Stomach (tissue), 9 donors: Measurements from ENCODE around the gene TAF4. TPM values are rescaled to one million over a fixed set of nuclear protein-coding genes. Genes with fewer than 3 reads are reported as not detected.

ENCODE experiments used
- DNase-seq, 2 donors: peaks; one replicate each; pipeline versions ENCODE4 v3.0.0 to v3.0.0-alpha.2; 2013 to 2019
- H3K27ac ChIP-seq, 5 donors: fragments of 200-600 bp in 4 of 5; sonication (generic) in 4 of 5; one replicate each; pipeline ENCODE4 v1.5.1; 2013 to 2019; ENCODE audit warnings: mild to moderate bottlenecking in 1 of 5, moderate library complexity in 1 of 5
- H3K27me3 ChIP-seq, 3 donors: fragments of 200-600 bp; sonication (generic); one replicate each; pipeline ENCODE4 v1.5.1; 2017 to 2019; ENCODE audit warnings: mixed run types in 1 of 3
- H3K36me3 ChIP-seq, 4 donors: fragments of 200-600 bp; sonication (generic); 1 replicate in 3 of 4; 2 replicates in 1 of 4; pipeline ENCODE4 v1.5.1; 2016 to 2019
- H3K4me1 ChIP-seq, 4 donors: fragments of 200-600 bp; sonication (generic); one replicate each; pipeline ENCODE4 v1.5.1; 2016 to 2019
- H3K4me3 ChIP-seq, 4 donors: fragments of 200-600 bp; sonication (generic) in 3 of 4; one replicate each; pipeline ENCODE4 v1.5.1; 2016 to 2019; ENCODE audit warnings: mild to moderate bottlenecking in 1 of 4
- H3K9me3 ChIP-seq, 4 donors: fragments of 200-600 bp; sonication (generic); one replicate each; pipeline ENCODE4 v1.5.1; 2016 to 2019
- CTCF ChIP-seq, 7 experiments: fragments of 450-650 bp in 4 of 7; fragments of 200-600 bp in 3 of 7; sonication (generic) in 3 of 7; IDR thresholded peaks; one replicate each; pipeline ENCODE4 v1.5.1; 2016 to 2019; ENCODE audit warnings: antibody characterized with exemption in 7 of 7, control low read depth in 2 of 7, mild to moderate bottlenecking in 1 of 7
- EP300 ChIP-seq: sonication (generic); formaldehyde crosslinking; IDR thresholded peaks from one replicate; pipeline ENCODE4 v1.6.1; 2017; ENCODE audit warnings: antibody characterized with exemption
- POLR2A ChIP-seq, 4 donors: fragments of 450-650 bp; IDR thresholded peaks; one replicate each; pipeline ENCODE4 v1.6.1; 2016; ENCODE audit warnings: antibody characterized with exemption in 4 of 4, control low read depth in 2 of 4, mild to moderate bottlenecking in 1 of 4, moderate library complexity in 1 of 4
- POLR2AphosphoS5 ChIP-seq, 3 donors: sonication (generic); formaldehyde crosslinking; IDR thresholded peaks; one replicate each; pipeline ENCODE4 v1.6.1; 2016; ENCODE audit warnings: antibody characterized with exemption in 3 of 3
- WGBS, 5 donors: extraction: QIAGEN DNeasy Blood & Tissue Kit in 3 of 5; methylation state at CpG; one replicate each; pipeline versions ENCODE4 v1.1.5 to v1.1.7; 2013 to 2018; 5-methylcytosine and 5-hydroxymethylcytosine counted together
- intact Hi-C: fragments of 100-400 bp; cut with DNase I; formaldehyde crosslinking; loops from one replicate; pipeline ENCODE4 v1.15.1; 2023; ENCODE audit warnings: low total_unique reads
- polyA plus RNA-seq, 3 donors: library from polyadenylated mRNA; stranded (reverse); fragments of 200-250 nt; gene quantifications; one replicate each; pipeline ENCODE4 v1.2.3, GENCODE V29; 2013
- total RNA-seq, 5 donors: library from RNA; depleted of rRNA; stranded (reverse); fragments of >200 nt; gene quantifications; one replicate each; pipeline versions ENCODE4 v1.1.0 to v1.2.3, GENCODE V29; 2014 to 2016
- donor health status: healthy with polysubstance abuse.
- donor health status: Bipolar disorder and iron deficiency.
- donor health status: healthy.

The TAF4 gene
- total and polyA plus RNA-seq, 8 donors: 3.2 to 33.9 (median 11.2) TPM

DNA sequence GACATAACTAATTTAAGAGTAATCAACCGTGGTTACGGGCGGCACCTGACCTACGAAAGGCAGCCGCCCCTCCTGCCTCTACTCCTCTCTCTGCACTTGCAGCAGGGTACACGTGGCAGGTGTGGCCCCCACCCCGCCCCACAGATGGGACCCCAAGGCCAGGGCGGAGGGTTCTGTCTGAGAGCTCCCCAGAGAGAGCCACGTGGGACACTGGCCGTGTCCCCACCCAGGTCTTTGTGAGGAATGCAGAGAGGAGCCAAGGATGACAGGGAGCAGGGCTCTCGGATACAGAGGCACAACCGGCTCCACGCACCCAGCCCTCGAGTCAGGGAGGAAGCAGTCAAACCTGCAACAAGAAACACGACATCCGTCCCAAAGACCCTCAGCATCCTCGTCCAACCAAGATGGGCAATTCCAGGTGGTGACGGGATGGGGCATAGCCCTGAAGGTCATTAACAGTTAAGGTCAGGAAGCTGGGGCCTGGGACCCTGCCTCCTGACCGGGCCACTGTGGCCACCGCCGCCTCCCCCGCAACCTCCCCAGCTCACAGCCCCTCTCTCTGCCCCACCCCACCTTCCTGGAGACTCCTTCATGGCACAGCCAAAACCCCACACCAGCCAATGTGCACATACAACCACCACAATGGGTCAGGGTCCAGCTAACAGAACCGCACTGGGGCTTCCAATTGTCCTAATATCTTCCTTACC, 47.1 kb downstream of the TAF4 start:
- Histone ChIP-seq H3K4me1 (peaks cover 0 to 53% (median 24%) of the 10 kb centered on the region in 4 donors), H3K36me3 (peaks cover 0 to 9% (median 7%) of the 10 kb centered on the region in 4 donors), H3K9me3 (no peaks in the 10 kb centered on the region), H3K4me3 (no peak overlapping the region), H3K27ac (no peak overlapping the region), H3K27me3 (no peaks in the 10 kb centered on the region)
- TF ChIP-seq EP300 (no peak), POLR2A (IDR thresholded peaks at IDR 0.05) (no peak), POLR2AphosphoS5 (IDR thresholded peaks at IDR 0.05) (no peak), CTCF (IDR thresholded peaks at IDR 0.05) (no peak)
- 86 to 92% (median 88%) methylated on average over 15 to 23 of the region's 23 CpGs for WGBS, 5 donors
- no peak for DNase-seq
- intact Hi-C loops: no loop called here

DNA sequence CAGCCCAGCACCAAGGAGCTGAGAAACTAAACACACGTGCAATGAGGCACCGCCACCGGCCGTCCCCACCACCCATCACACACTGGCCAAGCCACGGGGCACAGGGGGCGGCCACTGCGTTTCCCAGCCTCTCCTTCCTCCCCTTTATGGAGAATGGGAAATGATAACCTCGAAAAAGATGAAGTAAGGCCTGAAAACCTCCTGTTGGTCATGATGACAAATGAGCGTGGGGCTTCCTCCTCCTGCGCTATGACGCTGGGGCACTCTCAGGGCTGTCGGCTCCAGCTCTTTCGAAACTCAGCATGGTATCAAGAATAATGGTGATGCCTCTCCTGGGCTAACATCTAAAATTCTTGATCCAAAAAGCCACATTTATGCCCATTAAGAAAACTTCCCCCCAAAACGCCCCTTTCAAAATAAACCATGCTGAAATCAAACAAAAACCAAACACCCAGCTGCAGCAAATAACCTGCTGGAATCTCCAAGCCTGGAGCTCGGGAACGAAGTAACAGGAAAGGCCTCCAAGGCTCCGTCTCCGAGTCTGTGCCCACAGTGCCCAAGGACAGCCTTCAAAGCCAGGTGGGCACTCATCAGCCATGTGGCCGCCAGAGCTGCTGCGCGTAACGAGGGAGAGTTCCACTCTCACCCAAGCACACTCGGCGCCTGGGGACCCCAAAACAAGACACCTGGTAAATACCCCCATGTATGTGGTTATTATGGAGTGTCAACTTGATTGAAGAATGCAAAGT, 50.0 kb downstream of the TAF4 start:
- no peak for DNase-seq
- no peak for TF ChIP-seq EP300
- no peak for TF ChIP-seq CTCF (IDR thresholded peaks at IDR 0.05)
- no peak for TF ChIP-seq POLR2A (IDR thresholded peaks at IDR 0.05)
- no peak for TF ChIP-seq POLR2AphosphoS5 (IDR thresholded peaks at IDR 0.05)
- intact Hi-C loops: no loop called here
- H3K4me3 ChIP-seq: no peak overlapping the region
- peak overlapping the region in 1 of 5 donors; percentile 4 for H3K27ac ChIP-seq
- H3K27me3 ChIP-seq: no peaks in the 10 kb centered on the region
- H3K36me3 ChIP-seq: peaks cover 9 to 32% (median 30%) of the 10 kb centered on the region in 4 donors
- peaks cover 0 to 45% (median 19%) of the 10 kb centered on the region in 4 donors for H3K4me1 ChIP-seq
- H3K9me3 ChIP-seq: no peaks in the 10 kb centered on the region
- WGBS, 5 donors: 76 to 90% (median 86%) methylated on average over 22 to 24 of the region's 24 CpGs

DNA sequence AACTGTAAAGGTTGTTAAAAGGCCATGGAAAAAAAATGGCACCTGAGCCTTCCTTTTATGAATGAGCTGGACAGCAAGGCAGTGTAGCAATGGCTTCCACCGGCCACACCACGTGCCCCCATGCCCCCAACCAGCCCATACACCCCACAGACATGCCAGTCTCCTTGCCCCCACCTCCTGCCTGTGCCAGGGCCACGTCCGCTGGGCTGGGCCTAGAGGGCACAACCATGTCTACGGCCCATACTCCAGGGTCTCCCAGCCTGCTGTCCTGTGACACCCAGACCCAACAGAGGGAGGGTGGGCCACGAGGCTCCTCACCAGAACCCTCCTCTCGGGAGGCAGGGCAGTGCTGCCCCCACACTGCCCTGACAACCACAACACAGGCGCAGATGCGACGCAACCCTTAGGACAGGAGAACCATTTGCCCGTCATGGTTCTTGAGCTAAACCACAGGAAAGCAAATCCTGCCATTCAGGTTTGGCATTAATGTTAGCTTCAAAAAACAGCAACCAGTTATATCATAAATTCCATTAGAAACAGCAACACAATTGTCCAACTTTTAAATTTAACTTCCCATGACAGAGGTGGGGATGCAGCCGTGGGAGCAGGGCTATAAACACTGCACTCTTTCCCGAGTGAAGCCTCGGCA, 50.7 kb downstream of the TAF4 start:
- Histone ChIP-seq H3K4me3 (no peak overlapping the region), H3K27me3 (no peaks in the 10 kb centered on the region), H3K27ac (peak overlapping the region in 1 of 5 donors; percentile 4), H3K4me1 (peaks cover 0 to 39% (median 15%) of the 10 kb centered on the region in 4 donors), H3K9me3 (no peaks in the 10 kb centered on the region), H3K36me3 (peaks cover 10 to 36% (median 33%) of the 10 kb centered on the region in 4 donors)
- TF ChIP-seq POLR2A (IDR thresholded peaks at IDR 0.05) (no peak), POLR2AphosphoS5 (IDR thresholded peaks at IDR 0.05) (no peak), CTCF (IDR thresholded peaks at IDR 0.05) (no peak), EP300 (no peak)
- WGBS, 5 donors: 74 to 89% (median 82%) methylated on average over 14 of the region's 14 CpGs
- peak in 1 of 2 donors; percentile 31 for DNase-seq
- intact Hi-C loops: loop anchor here (5.0 kb wide), 1 partner anchor 117 kb away; no protein-coding TSS in a partner anchor

GRCh38 chr20:62014488-62014775, 51.2 kb downstream of the TAF4 start:
- Histone ChIP-seq H3K4me1 (peaks cover 0 to 34% (median 13%) of the 10 kb centered on the region in 4 donors), H3K36me3 (peaks cover 15 to 42% (median 39%) of the 10 kb centered on the region in 4 donors), H3K9me3 (no peaks in the 10 kb centered on the region), H3K27ac (no peak overlapping the region), H3K27me3 (no peaks in the 10 kb centered on the region), H3K4me3 (no peak overlapping the region)
- no peak for DNase-seq
- no peak for TF ChIP-seq POLR2A (IDR thresholded peaks at IDR 0.05)
- no peak for TF ChIP-seq CTCF (IDR thresholded peaks at IDR 0.05)
- TF ChIP-seq POLR2AphosphoS5 (IDR thresholded peaks at IDR 0.05): no peak
- no peak for TF ChIP-seq EP300
- 73 to 89% (median 84%) methylated on average over 4 to 12 of the region's 12 CpGs for WGBS, 5 donors
- intact Hi-C loops: loop anchor here (5.0 kb wide), 1 partner anchor 118 kb away; no protein-coding TSS in a partner anchor
